Measurements from ENCODE around the gene LRRC8A.
"Not testable (repeated sequence)": the region's sequence is repeated elsewhere in the genome, so short reads cannot be mapped to it uniquely, and the experiment has no call there.

The LRRC8A gene

DNA sequence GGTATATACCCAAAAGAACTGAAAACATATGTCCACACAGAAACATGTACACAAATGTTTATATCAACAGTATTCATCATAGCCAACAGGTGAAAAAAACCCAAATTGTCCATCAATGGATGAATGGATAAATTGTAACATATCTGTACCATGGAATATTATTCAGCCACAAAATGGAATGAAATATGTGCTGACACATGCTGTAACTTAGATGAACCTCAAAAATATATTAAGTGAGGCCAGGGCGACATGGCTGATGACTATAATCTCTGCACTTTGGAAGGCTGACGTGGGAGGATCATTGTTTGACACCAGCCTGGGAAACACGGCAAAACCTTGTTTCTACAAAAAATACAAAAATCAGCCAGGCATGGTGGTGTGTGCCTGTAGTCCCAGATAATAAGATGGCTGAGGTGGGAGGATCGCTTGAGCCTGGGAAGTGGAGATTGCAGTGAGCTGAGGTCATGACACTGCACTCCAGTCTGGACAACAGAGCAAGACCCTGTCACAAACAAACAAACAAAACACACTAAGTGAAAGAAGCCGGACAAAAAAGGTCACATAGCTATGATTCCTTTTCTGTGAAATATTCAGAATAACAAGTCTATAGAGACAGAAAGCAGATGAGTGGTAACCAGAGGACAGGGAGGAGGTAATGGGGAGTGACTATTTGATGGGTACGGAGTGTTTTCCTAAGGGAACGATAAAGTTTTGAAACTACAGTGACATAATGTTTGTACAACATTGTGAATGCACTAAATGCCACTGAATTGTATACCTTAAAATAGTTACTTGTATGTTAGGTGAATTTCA, 11.6 kb upstream of the LRRC8A start:
- no peak for DNase-seq (ENCODE audit: low read depth in 3 of 3)

GRCh38 chr9:128870941-128871265, 11.0 kb upstream of the LRRC8A start:
- DNase-seq (ENCODE audit: low read depth in 3 of 3) = not testable (repeated sequence)

DNA sequence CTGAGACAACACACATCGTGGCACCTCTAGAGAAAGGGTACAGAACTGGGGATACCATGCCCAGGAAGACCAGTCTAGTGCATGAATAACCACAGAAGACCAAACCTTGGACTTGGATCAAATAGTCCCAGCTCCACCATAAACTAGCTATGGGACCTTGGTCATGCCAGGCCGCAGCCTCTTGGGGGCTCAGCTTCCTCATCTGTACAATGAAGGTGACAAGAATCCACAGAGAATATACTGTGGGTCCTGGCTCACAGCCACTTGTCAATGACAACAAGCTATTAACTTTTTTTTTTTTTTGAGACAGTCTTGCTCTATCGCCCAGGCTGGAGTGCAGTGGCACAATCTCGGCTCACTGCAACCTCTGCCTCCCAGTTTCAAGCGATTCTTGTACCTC, 4.1 kb upstream of the LRRC8A start:
- no peak for DNase-seq (ENCODE audit: low read depth in 3 of 3)

GRCh38 chr9:128882677-128883603, 1.0 kb downstream of the LRRC8A start:
- no peak for DNase-seq (ENCODE audit: low read depth in 3 of 3)

DNA sequence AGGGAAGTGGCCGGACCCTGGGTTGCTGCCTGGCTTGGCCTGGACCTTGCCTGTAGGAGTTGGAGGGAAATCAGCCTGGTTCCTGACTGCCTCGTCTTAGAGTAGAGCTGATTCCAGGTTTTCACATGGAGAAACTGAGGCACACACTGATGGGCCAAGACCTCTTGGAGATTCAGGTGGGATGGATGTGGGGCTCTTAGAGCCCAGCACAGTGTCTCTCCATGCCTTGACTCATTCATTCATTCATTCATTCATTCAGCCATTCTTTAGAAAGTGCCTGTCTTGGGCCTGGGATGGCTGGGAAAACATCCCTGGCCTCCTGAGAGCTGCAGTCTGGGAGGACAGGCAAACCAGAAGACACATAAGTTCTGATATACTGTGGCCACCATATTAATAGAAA, 2.2 kb downstream of the LRRC8A start:
- DNase-seq (ENCODE audit: low read depth in 3 of 3) = no peak

DNA sequence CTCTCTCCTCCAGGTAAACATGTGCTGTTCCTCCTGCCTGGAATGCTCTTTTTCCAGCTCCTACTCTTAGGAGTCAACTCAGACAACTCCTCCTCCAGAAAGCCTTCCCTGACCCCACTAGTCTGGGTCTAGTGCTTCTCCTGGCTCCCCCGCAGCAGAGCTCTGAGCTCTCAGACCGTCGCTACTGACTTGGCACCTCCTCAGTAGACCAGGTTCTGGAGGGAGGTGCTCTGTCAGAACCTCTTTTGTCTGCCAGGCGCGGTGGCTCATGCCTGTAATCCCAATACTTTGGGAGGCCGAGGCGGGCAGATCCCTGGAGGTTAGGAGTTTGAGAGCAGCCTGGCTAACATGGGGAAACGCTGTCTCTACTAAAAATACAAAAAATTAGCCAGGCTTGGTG, 3.4 kb downstream of the LRRC8A start:
- DNase-seq (ENCODE audit: low read depth in 3 of 3) = no peak

DNA sequence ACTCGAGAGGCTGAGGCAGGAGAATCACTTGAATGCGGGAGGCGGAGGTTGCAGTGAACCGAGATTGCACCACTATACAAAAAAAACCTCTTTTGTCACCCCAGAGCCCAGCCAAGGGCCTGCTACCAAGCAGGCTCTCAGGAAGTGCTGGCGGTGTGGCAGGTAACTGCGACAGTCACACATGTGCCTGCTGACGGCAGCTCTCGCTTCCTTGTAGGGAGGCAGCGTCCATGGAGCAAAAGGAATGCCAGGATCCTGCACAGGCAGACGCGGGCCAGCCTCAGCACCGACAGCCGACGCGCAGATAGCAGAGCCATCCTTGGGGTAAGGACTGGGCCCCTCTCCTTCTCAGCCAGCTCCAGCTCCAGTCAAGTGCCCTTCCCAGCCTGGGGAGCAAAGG, 3.9 kb downstream of the LRRC8A start:
- no peak for DNase-seq (ENCODE audit: low read depth in 3 of 3)

GRCh38 chr9:128886211-128886891, 4.4 kb downstream of the LRRC8A start:
- no peak for DNase-seq (ENCODE audit: low read depth in 3 of 3)

DNA sequence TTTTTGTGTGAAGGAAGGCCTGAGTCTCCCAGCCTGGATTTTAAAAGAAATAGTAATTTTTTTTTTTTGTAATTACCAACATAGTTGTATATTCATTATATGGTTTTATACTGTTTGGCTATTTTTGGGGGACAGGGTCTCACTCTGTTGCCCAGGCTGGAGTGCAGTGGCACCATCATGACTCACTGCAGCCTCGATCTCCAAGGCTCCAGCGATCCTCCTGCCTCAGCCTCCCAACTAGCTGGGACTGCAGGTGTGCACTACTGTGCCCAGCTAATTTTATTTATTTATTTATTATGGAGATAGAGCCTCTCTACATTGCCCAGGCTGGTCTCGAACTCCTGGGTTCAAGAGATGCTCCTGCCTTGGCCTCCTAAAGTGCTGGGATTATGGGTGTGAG, 5.1 kb downstream of the LRRC8A start:
- no peak for DNase-seq (ENCODE audit: low read depth in 3 of 3)

GRCh38 chr9:128887914-128888350, 6.0 kb downstream of the LRRC8A start:
- DNase-seq (ENCODE audit: low read depth in 3 of 3) = no peak

GRCh38 chr9:128891321-128892220, 9.6 kb downstream of the LRRC8A start:
- DNase-seq (ENCODE audit: low read depth in 3 of 3) = no peak

DNA sequence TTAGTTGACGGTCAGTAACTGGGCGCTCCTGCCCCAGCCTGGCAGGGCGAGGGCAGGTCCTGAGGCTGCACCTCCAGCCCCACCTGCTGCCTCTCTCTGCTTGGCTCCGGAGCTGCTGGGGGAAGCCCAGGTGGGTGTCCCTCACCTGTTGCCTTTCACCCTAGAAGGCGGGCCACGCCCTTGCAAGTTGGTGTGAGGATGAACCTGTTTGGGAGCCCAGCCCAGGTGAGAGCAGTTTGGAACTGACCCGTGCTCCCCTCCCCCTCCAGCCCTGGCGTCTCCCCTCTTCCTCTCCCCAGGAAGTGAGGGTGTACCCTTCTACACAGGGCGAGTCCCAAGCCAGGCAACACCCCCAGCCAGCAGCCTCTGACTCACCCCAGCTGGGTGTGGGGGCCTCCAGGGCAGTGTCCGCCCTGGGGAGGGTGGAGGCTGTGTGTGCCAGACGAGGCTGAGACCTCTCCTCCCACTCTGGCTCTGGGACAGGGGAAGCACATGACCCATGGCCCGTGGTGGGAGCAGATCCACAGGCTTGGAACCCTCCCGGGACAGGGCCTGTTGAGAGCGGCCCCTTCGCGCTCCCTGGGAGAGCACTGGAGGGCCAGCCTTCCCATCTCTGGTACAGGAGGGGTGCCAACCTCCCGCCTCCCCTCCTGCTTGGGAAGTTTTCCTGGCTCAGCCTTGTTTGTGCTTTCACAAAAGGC, 10.4 kb downstream of the LRRC8A start:
- no peak for DNase-seq (ENCODE audit: low read depth in 3 of 3)

GRCh38 chr9:128893354-128893753, 11.4 kb downstream of the LRRC8A start:
- no peak for DNase-seq (ENCODE audit: low read depth in 3 of 3)

- no peak for DNase-seq (ENCODE audit: low read depth in 3 of 3)
These were observed 12.8 kb downstream of the LRRC8A start for GRCh38 chr9:128894764-128895163.

DNA sequence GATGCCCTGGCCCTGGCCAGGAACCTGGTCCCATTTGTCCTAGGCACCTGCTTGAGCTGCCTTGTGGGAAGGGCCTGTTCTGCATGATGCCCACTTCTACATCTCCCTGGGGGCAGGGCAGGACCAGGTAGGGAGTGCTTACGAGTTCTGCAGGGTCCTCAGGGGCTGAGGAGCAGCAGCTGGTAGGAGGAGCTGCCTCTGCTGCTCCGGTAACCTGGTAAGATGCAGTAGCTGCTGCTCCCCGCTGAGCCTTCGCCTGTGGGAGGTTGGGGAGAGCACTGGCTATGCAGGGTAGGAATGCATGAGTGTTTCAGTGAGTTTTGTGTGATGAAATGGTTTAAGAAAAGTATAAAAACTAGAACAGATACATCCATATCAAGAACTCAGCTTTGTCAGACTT, 13.6 kb downstream of the LRRC8A start:
- no peak for DNase-seq (ENCODE audit: low read depth in 3 of 3)

DNA sequence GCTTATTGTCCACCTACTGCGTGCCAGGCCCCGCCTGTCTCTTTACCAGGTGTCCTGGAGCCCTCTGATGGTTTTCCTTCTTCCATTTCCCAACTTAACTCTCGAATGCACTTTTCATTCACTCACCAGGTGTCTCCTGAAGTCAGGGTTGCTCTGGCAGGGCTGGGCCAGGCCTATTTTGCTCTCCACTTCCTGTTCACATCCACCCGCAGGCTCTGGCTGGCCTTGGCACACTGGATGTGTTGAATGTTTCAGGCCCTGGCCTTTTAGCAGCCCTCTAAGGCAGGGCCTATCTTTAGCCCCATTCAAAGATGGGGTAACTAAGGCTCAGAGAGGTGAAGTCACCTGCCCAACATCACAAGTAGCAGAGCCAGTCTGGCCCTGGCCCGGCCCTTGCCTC, 16.4 kb downstream of the LRRC8A start:
- no peak for DNase-seq (ENCODE audit: low read depth in 3 of 3)

- no peak for DNase-seq (ENCODE audit: low read depth in 3 of 3)
These were observed 17.1 kb downstream of the LRRC8A start for GRCh38 chr9:128898845-128899565.

DNA sequence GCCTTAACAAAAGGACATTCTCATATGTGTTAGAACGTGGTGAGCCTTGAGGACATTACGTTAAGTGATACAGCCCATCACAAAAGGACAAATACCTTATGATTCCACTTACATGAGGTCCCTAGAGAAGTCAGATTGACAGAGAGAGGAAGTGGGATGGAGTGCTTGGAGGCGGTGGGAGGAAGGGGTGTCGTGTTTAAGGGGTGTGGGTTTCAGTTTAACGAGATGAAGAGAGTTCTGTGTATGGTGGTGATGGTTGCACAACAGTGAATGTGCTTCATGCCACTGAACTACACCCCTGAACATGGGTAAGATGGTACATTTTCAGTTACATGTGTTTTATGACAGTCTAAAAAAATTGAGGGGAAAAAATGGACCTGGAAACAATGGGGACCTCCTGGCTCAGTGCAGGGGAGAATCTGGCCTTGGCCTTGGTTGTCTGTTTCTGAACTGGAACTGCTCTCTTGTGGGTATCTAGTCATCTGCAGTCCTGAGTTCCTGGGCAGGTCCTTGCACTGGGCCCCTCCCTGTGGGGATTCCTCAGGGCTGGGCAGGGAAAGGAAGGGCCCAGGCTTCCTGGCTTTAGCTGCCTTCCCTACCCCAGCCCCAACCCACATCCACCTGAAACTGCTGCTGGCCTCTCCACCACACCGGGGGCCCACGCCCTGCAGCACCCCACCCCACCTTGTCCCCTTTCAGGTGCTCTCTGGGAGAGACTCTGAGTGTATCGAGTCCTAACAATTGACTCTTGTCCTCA, 17.8 kb downstream of the LRRC8A start:
- peak in 1 of 3 experiments; percentile 16 for DNase-seq (ENCODE audit: low read depth in 3 of 3)

GRCh38 chr9:128901379-128901778, 19.4 kb downstream of the LRRC8A start:
- no peak for DNase-seq (ENCODE audit: low read depth in 3 of 3)

All from stimulated activated CD4-positive, alpha-beta T cell treated with anti-CD3 and anti-CD28 coated beads, TNF-alpha, amount 100 ng/mL, for 24 hours (primary cell).